SK-N-SH (cell line): Measurements from ENCODE around the gene MRPL54.

Experiments
- ELF1 ChIP-seq: IDR thresholded peaks from 2 replicates; pipeline ENCODE4 v1.4.0; 2012
- EP300 ChIP-seq, 2 experiments: IDR thresholded peaks; 2 replicates each; pipeline versions ENCODE4 v1.4.0 to v1.6.1; 2012; ENCODE audit warnings: borderline replicate concordance in 1 of 2, low read depth in 1 of 2, low read length in 1 of 2
- EZH2phosphoT487 ChIP-seq: fragments of 200-600 bp; sonication (generic); IDR thresholded peaks from 2 replicates; pipeline ENCODE4 v1.6.1; 2017; ENCODE audit warnings: low read depth, mixed run types, mild to moderate bottlenecking, antibody characterized with exemption, moderate library complexity, borderline replicate concordance
- GABPA ChIP-seq: IDR thresholded peaks from 2 replicates; pipeline ENCODE4 v1.4.0; 2012; ENCODE audit warnings: low read depth, mild to moderate bottlenecking
- JUND ChIP-seq: IDR thresholded peaks from 2 replicates; pipeline ENCODE4 v1.4.0; 2012
- MAX ChIP-seq: IDR thresholded peaks from 2 replicates; pipeline ENCODE4 v1.4.0; 2012; ENCODE audit warnings: low read depth
- NRF1 ChIP-seq: IDR thresholded peaks from 2 replicates; pipeline ENCODE4 v1.6.1; 2012; ENCODE audit warnings: low read depth, mild to moderate bottlenecking, low read length
- POLR2AphosphoS5 ChIP-seq: IDR thresholded peaks from 2 replicates; pipeline ENCODE4 v1.6.1; 2012; ENCODE audit warnings: low read depth, low read length
- RFX5 ChIP-seq: IDR thresholded peaks from 2 replicates; pipeline ENCODE4 v1.6.1; 2012; ENCODE audit warnings: mild to moderate bottlenecking, improper control_type of control experiment, low read length
- SIN3A ChIP-seq: IDR thresholded peaks from 2 replicates; pipeline ENCODE4 v1.6.1; 2012; ENCODE audit warnings: low read depth, mild to moderate bottlenecking, low read length, moderate library complexity, borderline replicate concordance
- YY1 ChIP-seq: IDR thresholded peaks from 2 replicates; pipeline ENCODE4 v1.4.0; 2012; ENCODE audit warnings: low read depth, mild to moderate bottlenecking
- TF ChIP-seq, protein P1 (sequence below): fragments of 200-600 bp; sonication (generic); IDR thresholded peaks from 2 replicates; pipeline ENCODE4 v1.6.1; 2017; ENCODE audit warnings: antibody characterized with exemption, mild to moderate bottlenecking, moderate library complexity
- TF ChIP-seq, protein P2 (sequence below): fragments of 150-350 bp; IDR thresholded peaks from 2 replicates; pipeline ENCODE4 v1.6.1; 2016; ENCODE audit warnings: mild to moderate bottlenecking, low read depth, low read length

DNA sequence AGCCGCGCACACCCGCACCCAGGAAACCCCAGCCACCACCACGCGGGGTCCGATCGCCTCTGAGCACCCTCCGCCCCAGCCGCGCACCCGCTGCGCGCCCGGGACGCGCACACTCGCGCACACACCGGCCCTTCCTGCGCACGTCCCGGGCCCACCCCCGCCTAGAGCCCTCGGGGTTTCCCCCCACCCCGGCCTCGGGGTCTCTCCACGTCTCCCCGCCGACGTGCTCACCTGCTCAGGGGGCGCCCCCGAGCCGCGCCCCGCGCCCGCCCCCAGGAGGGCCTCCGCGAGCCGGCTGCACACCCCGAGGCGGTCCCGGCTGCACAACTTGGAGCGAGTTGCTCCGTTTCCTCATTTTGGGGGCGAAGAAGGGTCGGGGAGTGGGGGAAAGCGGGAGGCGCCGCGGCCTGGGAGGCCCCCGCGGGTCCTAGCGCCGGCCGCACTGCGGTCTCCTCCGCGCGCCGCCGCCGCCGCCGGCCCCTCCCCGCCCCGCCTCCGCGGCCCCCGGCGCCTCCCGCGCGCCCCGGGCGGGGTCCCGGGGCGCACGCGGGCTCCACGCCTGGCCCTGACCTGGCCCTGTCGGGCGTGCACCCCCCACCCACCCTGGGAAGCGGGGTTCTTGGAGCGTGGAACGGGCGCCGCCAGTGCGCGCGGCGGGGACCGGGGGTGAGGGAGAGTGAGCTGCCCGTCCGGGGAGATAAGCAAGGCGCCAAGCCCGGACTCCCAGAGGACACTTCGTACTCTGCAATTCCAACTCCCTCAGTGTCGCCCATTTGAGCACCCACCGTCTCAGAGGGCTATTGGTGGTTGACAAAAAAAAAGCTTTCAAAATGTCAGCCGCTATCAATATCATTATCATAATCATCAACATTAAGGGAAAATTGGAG lies 23.7 kb downstream of the MRPL54 start, which contains the start of gene MATK:
- TF ChIP-seq, protein P1, sequence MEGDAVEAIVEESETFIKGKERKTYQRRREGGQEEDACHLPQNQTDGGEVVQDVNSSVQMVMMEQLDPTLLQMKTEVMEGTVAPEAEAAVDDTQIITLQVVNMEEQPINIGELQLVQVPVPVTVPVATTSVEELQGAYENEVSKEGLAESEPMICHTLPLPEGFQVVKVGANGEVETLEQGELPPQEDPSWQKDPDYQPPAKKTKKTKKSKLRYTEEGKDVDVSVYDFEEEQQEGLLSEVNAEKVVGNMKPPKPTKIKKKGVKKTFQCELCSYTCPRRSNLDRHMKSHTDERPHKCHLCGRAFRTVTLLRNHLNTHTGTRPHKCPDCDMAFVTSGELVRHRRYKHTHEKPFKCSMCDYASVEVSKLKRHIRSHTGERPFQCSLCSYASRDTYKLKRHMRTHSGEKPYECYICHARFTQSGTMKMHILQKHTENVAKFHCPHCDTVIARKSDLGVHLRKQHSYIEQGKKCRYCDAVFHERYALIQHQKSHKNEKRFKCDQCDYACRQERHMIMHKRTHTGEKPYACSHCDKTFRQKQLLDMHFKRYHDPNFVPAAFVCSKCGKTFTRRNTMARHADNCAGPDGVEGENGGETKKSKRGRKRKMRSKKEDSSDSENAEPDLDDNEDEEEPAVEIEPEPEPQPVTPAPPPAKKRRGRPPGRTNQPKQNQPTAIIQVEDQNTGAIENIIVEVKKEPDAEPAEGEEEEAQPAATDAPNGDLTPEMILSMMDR, result no peak
- TF ChIP-seq RFX5, result no peak
- TF ChIP-seq EP300 (IDR thresholded peaks at IDR 0.05; ENCODE audit: borderline replicate concordance in 1 of 2, low read depth in 1 of 2, low read length in 1 of 2), result no peak
- TF ChIP-seq MAX, result no peak
- TF ChIP-seq, protein P2, sequence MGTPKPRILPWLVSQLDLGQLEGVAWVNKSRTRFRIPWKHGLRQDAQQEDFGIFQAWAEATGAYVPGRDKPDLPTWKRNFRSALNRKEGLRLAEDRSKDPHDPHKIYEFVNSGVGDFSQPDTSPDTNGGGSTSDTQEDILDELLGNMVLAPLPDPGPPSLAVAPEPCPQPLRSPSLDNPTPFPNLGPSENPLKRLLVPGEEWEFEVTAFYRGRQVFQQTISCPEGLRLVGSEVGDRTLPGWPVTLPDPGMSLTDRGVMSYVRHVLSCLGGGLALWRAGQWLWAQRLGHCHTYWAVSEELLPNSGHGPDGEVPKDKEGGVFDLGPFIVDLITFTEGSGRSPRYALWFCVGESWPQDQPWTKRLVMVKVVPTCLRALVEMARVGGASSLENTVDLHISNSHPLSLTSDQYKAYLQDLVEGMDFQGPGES, result no peak
- TF ChIP-seq YY1, result no peak
- TF ChIP-seq ELF1, result no peak
- TF ChIP-seq NRF1, result no peak
- TF ChIP-seq EZH2phosphoT487, result no peak
- TF ChIP-seq GABPA, result no peak
- no peak for TF ChIP-seq SIN3A
- TF ChIP-seq JUND, result no peak
- no peak for TF ChIP-seq POLR2AphosphoS5
